GM21576 (cell line): ENCODE results near the gene PILRB.
"Not testable (repeated sequence)": the region's sequence is repeated elsewhere in the genome, so short reads cannot be mapped to it uniquely, and the experiment has no call there.

Source experiments
- ATAC-seq: cut with Tn5 transposase; IDR thresholded peaks from one replicate; pipeline ENCODE4 v1.9.1; 2021; ENCODE audit warnings: mild to moderate bottlenecking, moderate library complexity; ENCODE audit not compliant: unreplicated experiment

Gene PILRB

GRCh38 chr7:100358027-100358856 lies at the start of gene PILRB:
PILRB (plus strand) TSS chr7:100358117; CDS start chr7:100358303, 186 bp downstream.
- no peak for ATAC-seq

GRCh38 chr7:100318329-100318728 lies 39.6 kb upstream of the PILRB start:
- ATAC-seq = not testable (repeated sequence)

GRCh38 chr7:100321648-100322047 lies 36.3 kb upstream of the PILRB start:
- ATAC-seq = not testable (repeated sequence)

DNA sequence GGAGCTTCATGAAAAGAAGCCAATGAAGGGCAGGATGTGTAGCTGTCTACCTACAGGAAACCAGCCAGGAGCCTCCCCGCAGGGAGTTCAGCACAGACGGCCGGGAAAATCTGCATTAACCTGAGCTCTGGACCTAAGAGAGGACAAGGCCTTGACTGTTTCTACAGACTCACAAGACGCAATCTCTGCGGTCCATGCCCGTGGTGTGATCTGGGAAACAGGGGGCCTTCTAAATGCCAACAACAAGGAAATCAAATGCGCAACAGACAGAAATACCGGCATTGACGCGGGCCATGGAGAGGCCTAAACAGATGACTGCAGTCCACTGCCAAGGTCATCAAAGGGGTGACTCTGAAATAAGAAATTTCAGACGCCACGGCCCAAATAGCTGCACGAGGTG lies 33.7 kb upstream of the PILRB start:
- not testable (repeated sequence) for ATAC-seq

- ATAC-seq = not testable (repeated sequence)
These were observed 32.2 kb upstream of the PILRB start for GRCh38 chr7:100325671-100326070.

DNA sequence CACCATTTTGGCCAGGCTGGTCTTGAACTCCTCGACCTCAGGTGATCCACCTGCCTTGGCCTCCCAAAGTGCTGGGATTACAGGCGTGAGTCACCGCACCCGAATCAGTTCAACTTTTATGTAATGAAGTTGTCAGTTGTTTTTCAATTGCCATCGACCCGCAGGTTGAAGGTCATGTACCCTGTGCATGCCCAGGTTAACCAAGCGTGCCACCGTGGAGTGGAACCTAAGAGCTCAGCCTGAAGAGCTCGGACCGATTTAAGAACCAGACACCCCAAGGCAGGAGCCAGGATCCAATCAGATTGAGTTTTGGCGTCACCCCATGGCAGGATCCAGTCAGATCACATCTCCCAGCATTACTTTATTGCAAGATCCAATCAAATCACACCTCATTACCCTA lies 31.0 kb upstream of the PILRB start:
- ATAC-seq = not testable (repeated sequence)

- peak; percentile 93 for ATAC-seq
These were observed 22.1 kb upstream of the PILRB start for GRCh38 chr7:100335566-100336466.

- not testable (repeated sequence) for ATAC-seq
These were observed 19.7 kb upstream of the PILRB start for GRCh38 chr7:100338083-100338696.

DNA sequence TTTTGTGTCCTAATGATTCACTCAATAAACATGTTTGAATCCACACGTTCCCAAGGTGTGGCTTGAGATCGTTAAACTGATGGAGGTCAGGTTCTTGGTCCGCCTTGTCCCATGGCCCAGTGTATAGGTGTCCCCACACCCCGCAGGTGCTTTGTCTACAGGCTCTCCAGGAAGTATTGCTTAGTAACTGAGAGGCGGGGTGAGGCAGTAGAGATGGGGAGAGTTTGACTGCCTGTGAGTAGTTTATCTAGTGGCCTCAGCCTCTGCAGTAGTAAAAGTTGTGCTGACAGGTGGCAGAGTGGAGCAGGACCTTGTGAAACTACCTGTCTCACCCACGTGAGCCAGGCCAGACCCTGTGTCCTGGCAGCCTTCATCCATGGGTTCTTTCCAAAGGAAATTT lies 16.6 kb upstream of the PILRB start:
- ATAC-seq = not testable (repeated sequence)

- ATAC-seq = no peak
These were observed 15.2 kb upstream of the PILRB start for GRCh38 chr7:100342765-100343164.

DNA sequence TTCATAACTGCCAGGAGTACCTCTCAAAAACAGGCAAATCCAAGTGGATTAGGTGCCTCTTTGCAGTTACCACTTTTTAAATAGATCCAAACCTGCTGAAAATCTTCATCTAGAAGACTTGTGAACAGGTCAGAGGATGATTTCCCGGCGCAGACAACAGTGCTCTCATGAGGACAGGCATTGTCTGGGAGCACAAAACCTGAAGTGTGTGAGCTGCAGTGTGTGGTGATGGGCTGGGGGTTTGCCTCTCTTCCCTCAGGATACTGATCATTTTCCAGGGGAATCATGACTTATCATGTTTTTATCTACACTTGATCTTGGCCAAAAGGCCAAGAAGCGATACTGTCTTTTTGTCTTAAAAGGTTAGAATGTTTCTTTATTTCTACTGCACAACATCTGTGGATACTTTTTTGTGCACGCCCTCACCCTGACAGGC lies 13.8 kb upstream of the PILRB start:
- ATAC-seq = not testable (repeated sequence)

DNA sequence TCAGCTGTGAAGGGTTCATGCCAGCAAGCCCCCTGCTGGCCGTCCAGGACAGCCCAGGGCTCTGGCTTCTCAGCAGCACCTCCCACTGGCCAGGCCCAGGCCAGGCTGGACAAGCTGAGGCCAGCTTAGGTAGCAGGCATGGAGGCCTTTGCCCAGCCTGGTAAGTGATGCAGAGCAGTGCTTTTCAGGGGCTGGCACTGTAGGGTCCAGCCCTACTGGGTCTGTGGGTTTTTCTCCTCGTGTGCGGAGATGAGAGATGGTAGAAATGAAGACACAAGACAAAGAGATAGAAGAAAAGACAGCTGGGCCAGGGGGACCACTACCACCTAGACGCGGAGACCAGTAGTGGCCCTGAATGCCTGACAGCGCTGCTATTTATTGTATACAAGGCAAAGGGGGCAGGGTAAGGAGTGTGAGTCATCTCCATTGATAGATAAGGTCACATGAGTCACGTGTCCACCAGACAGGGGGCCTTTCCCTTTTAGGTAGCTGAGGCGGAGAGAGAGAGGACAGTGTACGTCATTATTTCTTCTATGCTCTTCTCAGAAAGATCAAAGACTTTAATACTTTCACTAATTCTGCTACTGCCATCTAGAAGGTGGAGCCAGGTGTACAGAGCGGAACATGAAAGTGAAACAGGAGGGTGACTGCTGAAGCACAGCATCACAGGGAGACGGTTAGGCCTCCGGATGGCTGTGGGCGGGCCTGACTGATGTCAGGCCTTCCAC lies 13.2 kb upstream of the PILRB start:
- peak; percentile 70 for ATAC-seq

GRCh38 chr7:100345288-100345672 lies 12.6 kb upstream of the PILRB start:
- ATAC-seq = peak; percentile 27

- no peak for ATAC-seq
These were observed 11.0 kb upstream of the PILRB start for GRCh38 chr7:100346921-100347320.

GRCh38 chr7:100348805-100349204 lies 9.1 kb upstream of the PILRB start:
- ATAC-seq = no peak

- no peak for ATAC-seq
These were observed 8.2 kb upstream of the PILRB start for GRCh38 chr7:100349757-100350156.

DNA sequence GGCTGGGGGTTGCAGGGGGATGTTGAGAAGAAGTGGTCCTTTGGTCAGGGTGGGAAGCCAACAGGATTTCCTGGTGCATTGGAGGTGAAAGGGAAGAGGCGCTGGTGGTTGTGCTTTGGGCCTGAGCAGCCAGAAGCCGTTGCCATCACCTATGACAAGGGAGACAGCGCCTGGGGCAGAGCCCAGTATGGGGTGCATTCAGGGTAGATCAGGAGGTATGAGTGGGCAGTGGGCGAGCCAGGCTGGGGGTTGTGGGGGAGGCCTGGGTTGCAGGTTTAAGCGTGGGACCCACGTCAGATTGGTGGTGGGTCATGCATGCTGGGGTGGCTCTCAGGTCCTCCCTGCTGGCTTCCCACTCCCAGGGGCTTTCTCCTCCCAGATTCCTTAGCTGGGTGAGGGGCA lies 6.3 kb upstream of the PILRB start:
- no peak for ATAC-seq

DNA sequence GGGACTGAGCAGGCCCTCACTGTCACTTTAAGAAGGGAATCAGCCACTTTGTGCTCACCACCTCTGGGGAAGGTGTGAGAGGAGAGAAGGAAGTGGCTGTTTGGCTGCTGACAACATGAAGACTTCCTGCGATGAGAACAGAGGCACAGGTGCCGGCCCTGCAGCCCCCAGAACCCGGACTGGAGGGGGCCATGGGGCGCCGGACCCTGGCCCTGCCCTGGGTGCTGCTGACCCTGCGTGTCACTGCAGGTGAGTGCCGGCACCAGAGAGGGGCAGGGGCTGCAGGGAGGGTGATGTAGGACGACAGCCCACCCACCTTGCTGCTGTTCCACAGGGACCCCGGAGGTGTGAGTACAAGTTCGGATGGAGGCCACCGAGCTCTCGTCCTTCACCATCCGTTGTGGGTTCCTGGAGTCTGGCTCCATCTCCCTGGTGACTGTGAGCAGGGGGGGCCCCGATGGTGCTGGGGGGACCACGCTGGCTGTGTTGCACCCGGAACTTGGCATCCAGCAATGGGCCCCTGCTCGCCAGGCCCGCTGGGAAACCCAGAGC lies 5.6 kb upstream of the PILRB start:
- ATAC-seq = not testable (repeated sequence)

DNA sequence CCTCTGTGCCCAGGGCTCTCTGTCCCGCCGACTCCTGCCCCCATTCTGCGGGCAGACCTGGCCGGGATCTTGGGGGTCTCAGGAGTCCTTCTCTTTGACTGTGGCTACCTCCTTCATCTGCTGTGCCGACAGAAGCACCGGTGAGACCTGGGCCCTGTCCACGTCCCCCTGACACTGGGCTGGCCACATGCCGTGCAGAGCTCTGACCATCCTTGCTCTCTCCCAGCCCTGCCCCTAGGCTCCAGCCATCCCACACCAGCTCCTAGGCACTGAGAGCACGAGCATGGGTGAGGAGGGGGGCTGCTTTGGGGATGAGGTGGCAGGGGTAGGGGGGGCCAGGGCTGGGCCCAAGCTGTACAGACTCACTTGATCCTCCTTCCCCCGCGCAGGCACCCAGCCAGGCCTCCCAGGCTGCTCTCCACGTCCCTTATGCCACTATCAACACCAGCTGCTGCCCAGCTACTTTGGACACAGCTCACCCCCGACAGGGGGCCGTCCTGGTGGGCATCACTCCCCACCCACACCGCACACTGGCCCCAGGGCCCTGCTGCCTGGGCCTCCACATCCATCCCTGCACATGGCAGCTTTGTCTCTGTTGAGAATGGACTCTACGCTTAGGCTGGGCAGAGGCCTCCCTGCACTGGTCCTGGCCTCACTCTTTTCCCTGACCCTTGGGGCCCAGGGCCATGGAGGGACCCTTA lies 4.8 kb upstream of the PILRB start:
- ATAC-seq = no peak
